GM10266 (cell line): ENCODE results near the gene RNF31.
A peak's percentile ranks its signal among the peaks of the same experiment; 100 is the strongest.

Source experiments
- DNase-seq: peaks from one replicate; pipeline ENCODE4 v3.0.0; 2012; ENCODE audit errors: extremely low spot score
- CTCF ChIP-seq: IDR thresholded peaks from 2 replicates; pipeline ENCODE4 v1.5.1; 2012; ENCODE audit warnings: mild to moderate bottlenecking, low read depth; ENCODE audit not compliant: control insufficient read depth, insufficient read depth; ENCODE audit errors: missing control alignments

The RNF31 gene

GRCh38 chr14:24156840-24157239, 9.5 kb downstream of the RNF31 start:
- DNase-seq: no peak
- TF ChIP-seq CTCF: no peak

GRCh38 chr14:24157331-24157730, 10.0 kb downstream of the RNF31 start:
- no peak for TF ChIP-seq CTCF
- DNase-seq: no peak

GRCh38 chr14:24159777-24160498, 12.6 kb downstream of the RNF31 start:
- TF ChIP-seq CTCF: no peak
- no peak for DNase-seq

- DNase-seq: no peak
- no peak for TF ChIP-seq CTCF
Observed at GRCh38 chr14:24160499-24160849, 13.2 kb downstream of the RNF31 start.

GRCh38 chr14:24160850-24161804, 13.8 kb downstream of the RNF31 start, which contains the start of gene IRF9:
IRF9 (plus strand) TSS chr14:24161265; CDS start chr14:24162145, 880 bp downstream.
- peak; percentile 94 for DNase-seq
- TF ChIP-seq CTCF: peak; percentile 97

GRCh38 chr14:24162093-24162492, 14.8 kb downstream of the RNF31 start:
- no peak for TF ChIP-seq CTCF
- no peak for DNase-seq
